ENCODE measurements around the gene TLE2. TPM values are rescaled to one million over a fixed set of nuclear protein-coding genes. Genes with fewer than 3 reads are reported as not detected.

The TLE2 gene
- total and polyA plus RNA-seq, 9 of the 15 experiments (the other 6 are each of a cell fraction or from before 2014, with no cell fraction given): 0.35 to 13.1 (median 6.2) TPM

DNA sequence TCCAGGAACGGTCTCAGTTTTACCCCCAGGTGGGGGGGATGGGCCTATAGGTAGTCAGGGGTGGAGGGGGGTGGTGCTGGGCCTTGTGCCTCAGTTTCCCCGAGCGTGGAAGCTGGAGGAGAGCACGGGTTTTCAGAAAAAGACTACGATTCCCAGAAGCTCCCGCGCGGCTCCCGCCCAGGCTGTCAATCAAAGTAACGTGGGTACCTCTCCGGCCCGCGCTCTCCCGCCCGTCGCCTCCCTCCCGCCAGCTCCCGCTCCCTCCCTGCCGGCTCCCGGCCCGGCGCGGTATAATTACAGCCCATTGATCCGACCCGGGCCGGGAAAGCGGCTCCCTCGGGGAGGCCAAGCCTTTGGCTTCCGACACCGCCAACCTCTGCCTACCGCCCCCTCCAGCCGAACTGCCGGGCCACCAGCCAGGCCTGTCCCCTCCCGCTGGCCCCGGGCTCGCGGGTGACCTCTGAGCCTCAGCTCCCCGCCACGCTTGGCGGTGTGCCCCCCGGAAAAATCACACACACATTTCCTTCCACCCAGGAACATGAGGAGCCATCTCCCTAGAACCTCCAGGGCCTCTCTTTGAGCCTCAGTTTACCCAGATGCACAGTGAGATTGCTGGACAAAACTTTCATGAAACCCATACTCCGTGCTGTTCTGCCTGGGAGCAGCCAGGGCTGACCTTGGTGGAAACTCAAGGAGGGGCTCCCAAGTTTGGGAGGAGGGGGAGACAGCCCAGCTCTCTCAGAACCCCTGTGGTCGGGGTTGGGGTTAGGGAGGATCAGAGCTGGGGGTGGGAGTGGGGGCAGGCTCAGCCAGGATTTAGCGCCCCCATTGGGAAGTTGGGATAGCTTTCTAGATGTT lies 7.3 kb upstream of the TLE2 start (continued):
- TF ChIP-seq JUND (IDR thresholded peaks at IDR 0.05; ENCODE audit: borderline replicate concordance, low read depth, low read length) (no peak), JUND (tag; IDR thresholded peaks at IDR 0.05; ENCODE audit: borderline replicate concordance, low read depth, low read length) (no peak; the same call in 2 of the 3 replicates), ATF7 (IDR thresholded peaks at IDR 0.05) (peak; percentile 5; the same call in 1 of the 2 replicates), THAP12 (CRISPR knock-in tag; IDR thresholded peaks at IDR 0.05) (peak; percentile 65; the same call in 1 of the 2 replicates), CTCFL (IDR thresholded peaks at IDR 0.05; ENCODE audit: borderline replicate concordance, insufficient read depth, low read depth, low read length, poor library complexity, severe bottlenecking) (peak; percentile 56), ATF4 (CRISPR knock-in tag; IDR thresholded peaks at IDR 0.05) (no peak), TCFL5 (CRISPR knock-in tag; conservative IDR thresholded peaks at IDR 0.05) (no peak), CREB1 (IDR thresholded peaks at IDR 0.05) (0 out of 2 replicates have a peak, but pooled peaks have one; percentile 32), CREB1 (CRISPR knock-in tag; IDR thresholded peaks at IDR 0.05) (peak; percentile 22; the same call in 1 of the 2 replicates), EP300 (IDR thresholded peaks at IDR 0.05; ENCODE audit: low read length) (0 out of 2 replicates have a peak, but pooled peaks have one; percentile 3), BHLHE40 (IDR thresholded peaks at IDR 0.05; ENCODE audit: low read length) (peak; percentile 29), ZNF408 (CRISPR knock-in tag; IDR thresholded peaks at IDR 0.05; ENCODE audit: low read depth) (no peak), ZNF41 (CRISPR knock-in tag; conservative IDR thresholded peaks at IDR 0.05) (no peak), ZNF77 (CRISPR knock-in tag; IDR thresholded peaks at IDR 0.05) (no peak), MED1 (CRISPR knock-in tag; IDR thresholded peaks at IDR 0.05; ENCODE audit: borderline replicate concordance) (no peak), DIDO1 (tag; IDR thresholded peaks at IDR 0.05; ENCODE audit: low read depth) (no peak), HMGN3 (IDR thresholded peaks at IDR 0.05; ENCODE audit: borderline replicate concordance, extremely low read depth, insufficient read length, low read depth, low read length) (peak; percentile 86), BRD9 (IDR thresholded peaks at IDR 0.05; ENCODE audit: low read depth, partially characterized antibody) (peak; percentile 73), ADNP (tag; IDR thresholded peaks at IDR 0.05) (peak; percentile 98), U2AF2 (optimal IDR thresholded peaks at IDR 0.05; ENCODE audit: low read depth, low read length) (no peak), CCNT2 (IDR thresholded peaks at IDR 0.05; ENCODE audit: borderline replicate concordance, extremely low read depth, insufficient read length, low read depth, low read length) (peak; percentile 84), NR4A1 (CRISPR knock-in tag; IDR thresholded peaks at IDR 0.05) (no peak), NR4A1 (tag; IDR thresholded peaks at IDR 0.05) (no peak)
